HG02763 (cell line): ENCODE data around the gene ARHGAP26.
"Not testable (repeated sequence)": the region's sequence is repeated elsewhere in the genome, so short reads cannot be mapped to it uniquely, and the experiment has no call there.

Source experiments
- ATAC-seq: cut with Tn5 transposase; IDR thresholded peaks from one replicate; pipeline ENCODE4 v1.9.1; 2021; ENCODE audit warnings: mild to moderate bottlenecking, moderate library complexity; ENCODE audit not compliant: unreplicated experiment

The ARHGAP26 gene

DNA sequence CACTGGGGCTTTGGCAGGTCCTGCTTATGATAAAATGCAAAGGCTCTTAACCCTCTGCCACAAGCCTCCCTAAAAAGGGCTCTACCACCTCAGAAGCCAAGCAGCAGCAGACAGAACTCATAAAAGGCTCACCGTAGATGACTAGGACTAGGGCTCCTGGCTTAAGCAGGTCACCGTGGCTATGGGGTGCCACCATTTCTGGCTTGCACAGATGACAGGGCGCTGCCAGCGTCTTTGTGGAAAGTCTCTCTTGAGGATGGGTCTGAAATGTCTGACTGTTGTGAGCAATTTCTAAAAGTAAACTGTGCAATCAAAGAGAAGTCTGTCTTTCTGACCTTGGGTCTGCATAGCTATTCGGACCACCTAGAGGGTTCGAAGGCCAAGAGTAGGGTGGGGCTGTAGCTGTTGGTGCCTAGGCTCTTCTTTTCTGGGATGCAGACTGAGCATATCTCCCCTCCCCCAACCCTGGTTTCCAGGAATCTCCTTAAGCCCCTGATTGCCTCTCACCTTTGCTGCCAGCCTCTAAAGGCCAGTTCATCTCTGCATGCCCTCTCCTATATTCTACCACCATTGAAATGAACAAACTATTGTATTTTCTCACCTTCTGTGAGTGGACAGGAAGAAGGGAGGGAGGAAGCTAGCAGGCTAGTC is 307.4 kb downstream of the ARHGAP26 start:
- ATAC-seq = no peak

DNA sequence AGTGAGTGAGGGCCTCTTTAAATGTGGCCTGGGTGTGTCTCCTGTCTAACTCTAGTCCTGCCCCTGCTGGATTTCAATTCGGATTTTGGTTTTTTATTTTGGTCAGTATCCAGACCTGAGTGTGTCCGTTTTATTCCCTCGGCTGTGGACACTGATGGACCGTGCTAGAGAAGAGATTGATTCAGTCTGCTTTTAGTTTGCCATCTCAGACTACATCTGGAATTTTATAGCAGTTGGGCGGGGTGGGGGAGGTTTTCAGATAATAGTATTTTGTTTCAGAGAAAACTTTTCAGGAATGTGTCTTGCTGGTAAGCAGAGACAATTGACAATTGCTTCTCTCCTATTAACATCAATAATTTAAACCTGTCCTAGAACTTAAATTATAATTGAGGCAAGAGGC is 308.1 kb downstream of the ARHGAP26 start:
- ATAC-seq = no peak

DNA sequence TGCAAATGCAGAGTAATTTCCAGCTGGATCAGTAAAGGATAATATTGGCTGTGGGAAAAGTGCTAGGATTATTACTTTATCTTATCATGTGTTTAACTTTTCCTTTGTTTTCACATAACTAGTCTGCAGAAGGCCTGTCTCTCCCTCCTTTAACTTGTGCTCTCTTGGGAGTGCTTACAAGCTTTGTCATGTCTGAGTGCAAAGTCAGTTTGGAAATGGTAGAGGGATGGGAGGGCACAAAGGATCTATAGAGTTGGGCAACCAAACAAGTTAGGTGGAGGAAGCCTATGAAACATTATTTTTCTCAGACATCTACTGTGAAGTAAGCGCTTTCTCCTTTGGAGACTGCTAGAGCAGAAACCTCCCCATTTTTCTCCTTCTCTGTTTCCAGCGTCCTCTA is 308.8 kb downstream of the ARHGAP26 start:
- ATAC-seq = no peak

DNA sequence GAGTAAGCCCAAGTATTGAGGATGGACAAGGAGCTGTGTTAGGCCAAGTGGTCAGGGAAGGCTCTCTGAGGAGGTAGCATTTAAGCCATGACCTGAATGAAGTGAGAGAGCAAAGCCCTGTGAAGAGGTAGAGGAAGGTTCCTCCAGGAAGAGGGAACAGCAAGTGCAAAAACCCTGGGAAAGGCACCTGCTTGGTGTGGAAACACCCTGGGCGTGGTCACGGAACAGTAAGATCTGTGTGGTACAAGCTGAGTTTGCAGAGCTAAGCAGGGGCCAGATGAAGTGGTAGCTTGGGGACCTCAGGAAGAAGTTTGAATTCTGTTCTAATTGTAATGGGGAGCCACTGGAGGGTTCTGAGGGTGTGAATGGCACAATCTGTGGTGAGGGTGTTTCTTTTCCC is 310.2 kb downstream of the ARHGAP26 start:
- ATAC-seq = no peak

DNA sequence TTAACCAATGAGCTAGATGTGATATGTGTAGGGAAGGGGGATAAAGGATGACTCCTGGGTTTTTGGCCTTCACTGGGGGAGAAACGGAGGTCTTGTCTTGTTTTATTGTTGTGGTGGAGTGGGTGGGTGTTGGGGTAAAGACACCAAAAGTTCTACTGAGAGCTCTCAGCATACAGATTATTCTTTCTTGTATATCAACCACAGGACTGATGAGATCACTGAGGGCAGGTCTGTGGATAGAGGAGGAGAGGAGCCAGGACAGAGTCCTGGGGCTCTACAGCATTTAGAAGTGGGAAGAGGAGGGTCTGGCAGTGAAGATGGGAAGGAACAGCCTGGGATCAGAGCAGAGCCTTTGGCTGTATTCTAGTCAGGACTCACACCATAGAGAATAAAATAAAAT is 310.8 kb downstream of the ARHGAP26 start:
- ATAC-seq = no peak

DNA sequence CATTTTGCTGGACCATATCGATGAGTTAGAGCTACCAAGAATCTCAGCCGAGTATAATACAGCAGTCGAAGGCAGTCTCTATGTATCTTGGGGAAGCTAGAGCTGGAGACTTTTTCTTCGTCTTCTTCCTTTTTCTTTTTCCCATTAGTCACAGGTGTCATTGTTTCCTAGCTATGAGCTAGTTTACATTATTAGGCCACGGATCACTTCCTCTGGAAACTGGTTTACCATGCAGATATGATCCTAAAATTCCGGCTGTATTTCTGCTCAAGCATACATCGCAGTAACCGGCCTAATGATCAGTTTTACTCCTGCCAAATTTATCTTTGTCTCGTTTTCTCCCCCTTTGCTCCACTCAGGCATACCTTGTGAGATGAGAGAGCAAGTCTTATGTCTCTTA is 312.8 kb downstream of the ARHGAP26 start:
- ATAC-seq = no peak

DNA sequence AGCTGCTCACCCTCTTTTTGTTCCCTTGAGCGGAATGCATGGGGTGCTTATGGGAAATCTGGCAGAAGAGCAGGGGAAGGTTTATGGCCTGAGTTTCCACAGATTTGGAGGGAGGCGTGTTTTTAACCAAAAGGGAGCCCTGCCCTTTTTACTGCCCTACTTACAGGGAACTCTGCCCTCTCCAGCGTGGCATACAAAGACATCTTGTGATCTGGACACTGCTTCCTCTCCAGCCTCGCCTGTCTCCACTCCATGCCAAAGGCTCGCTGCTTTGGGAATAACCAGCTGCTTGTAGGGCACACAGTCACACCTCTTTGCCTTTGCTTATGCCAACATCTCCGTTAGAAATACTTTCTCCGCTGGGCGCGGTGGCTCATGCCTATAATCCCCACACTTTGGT is 314.2 kb downstream of the ARHGAP26 start:
- no peak for ATAC-seq

DNA sequence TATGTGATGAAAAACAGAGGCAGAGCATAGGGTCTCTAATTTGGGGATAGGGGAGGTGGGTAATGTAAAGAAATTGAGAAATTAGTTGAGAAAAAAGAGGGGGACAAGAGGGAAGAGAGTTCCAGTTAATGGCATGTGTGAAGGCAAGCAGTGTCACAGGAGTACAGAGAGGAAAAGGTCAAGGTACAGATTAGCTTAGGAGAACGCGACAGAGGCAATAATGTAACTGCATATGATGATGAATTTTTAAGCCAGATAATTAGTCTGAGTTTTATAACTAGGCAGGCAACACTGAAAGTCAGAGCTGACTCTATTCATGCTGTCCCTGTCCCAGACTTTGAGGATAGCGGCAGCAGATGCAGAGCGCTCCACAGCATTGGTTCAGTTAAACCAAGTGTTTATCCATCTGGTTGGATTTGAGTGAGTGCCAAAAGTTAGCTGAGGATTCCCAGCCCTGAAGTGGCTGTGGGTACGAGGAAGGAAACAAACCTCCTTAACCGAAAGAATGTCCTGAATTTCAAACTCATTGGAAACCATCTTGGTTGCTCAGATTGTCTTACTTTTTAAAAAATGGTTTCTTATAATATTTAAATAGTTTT is 315.2 kb downstream of the ARHGAP26 start:
- no peak for ATAC-seq

DNA sequence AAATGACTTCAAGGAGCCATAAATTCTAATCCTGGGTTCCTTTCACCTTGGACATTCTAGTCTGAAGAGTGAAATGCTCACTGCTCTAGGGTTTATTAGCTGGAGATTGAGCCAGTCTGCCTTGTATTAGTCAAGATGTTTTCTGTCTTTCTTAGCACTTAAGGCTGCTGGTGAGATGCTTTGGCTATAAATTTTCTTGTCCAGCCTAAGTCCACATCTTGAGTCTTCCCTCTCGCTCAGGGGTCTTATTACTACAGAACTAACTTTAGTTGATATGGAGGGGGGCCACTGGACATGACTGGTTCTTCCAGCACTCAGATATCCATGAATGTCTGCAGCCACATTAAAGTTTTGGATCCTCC is 316.4 kb downstream of the ARHGAP26 start:
- no peak for ATAC-seq

DNA sequence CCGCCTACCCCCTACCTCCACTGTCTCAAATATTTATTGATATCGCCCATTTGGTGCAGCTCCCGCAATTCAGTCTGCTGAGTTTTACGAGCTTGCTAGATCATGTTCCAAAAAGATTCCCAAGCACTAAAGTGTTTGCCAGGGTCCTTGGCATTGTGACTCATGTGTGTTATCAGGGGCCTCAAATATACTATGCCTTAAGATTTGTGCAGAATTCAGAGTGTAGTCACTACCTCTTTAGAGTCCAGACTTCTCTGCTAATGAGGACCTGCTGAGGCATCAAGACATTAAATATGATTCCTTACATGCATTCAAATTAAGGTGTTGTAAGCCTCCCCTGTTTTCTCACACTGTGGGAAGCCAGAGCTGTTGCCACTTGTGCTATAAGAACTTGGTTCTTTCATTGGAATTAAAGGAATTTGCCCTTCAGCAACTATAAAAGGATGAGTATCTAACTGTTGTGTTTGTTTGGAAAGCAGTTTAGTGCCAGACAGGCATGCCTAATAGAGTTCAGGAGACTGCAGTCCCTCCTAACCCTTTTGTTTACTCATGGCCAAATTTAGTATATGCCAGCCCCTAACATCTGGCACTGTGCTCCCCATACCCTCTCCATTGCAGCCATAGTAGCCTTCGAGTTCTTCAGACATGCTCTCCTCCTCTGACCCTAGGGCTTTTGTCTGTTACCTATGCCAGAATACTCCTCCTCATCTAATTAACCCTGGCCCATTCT is 316.9 kb downstream of the ARHGAP26 start:
- ATAC-seq = no peak

DNA sequence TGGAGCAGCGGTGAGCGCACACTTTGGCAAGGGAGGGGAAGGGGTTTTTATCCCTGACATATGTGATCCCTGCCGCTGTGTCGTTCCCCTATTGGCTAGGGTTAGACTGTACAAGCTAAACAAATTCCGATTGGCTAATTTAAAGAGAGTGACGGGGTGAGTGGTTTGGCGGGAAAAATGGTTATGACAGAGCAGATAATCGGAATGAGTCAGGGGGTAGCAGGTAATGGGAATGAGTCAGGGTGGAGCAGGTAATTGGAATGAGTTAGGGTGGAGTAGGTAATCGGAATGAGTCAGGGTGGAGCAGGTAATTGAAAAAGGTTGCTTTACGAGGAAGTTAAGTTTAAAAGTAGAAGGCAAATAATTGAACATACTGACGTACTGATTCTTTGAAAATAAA is 318.5 kb downstream of the ARHGAP26 start:
- not testable (repeated sequence) for ATAC-seq

DNA sequence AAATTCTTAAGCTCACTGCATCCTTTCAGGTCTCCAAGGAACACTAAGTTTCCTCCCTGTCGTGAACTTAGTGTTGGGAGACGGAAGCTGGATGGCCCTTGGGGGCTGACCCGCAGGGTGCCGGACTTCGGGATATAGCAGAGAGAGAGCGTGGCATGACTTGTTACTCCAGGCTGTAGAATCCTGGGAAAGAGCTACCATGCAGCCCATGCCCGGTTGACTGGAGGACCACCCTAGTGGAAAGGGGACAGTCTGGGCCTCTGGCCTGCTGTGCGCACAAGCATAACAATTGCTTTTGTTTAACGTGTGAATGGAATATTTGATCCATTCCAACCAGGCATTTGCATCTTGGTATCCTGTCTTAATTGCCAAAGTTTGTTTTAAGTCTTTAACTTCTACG is 319.9 kb downstream of the ARHGAP26 start:
- not testable (repeated sequence) for ATAC-seq

DNA sequence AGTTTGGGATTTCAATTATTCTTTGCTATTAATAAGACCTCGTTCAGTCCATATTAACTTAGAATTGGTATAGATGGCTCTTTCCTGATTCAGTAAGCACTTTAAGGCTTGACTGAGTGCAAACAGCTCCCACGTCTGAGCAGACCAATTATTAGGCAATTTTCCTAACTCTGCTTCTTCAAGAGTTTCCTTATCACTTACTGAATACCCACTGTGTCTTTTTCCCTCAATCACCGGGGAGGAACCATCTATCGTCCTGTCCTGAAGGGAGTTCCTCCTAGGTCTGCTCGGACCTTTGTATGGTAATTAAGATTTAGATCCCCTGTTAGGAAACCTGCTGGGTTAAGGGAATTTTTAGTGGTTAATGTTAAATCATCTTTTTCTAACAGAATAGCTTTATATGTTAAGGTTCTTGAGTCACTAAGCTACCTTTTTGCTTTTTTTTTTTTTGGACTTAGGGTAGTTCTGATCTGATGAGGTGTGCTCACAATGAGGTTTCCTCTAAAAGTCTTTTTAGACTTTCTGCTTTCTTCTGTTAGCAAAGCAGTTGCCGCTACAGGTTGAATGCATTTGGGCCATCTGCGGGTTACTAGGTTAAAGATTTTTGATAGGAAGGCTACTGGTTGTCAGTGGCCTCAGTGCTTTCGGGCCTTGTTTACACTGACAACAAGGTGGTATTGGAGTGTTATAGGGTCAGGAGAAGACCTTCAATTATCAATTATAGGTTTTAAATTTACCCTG is 322.7 kb downstream of the ARHGAP26 start:
- not testable (repeated sequence) for ATAC-seq

DNA sequence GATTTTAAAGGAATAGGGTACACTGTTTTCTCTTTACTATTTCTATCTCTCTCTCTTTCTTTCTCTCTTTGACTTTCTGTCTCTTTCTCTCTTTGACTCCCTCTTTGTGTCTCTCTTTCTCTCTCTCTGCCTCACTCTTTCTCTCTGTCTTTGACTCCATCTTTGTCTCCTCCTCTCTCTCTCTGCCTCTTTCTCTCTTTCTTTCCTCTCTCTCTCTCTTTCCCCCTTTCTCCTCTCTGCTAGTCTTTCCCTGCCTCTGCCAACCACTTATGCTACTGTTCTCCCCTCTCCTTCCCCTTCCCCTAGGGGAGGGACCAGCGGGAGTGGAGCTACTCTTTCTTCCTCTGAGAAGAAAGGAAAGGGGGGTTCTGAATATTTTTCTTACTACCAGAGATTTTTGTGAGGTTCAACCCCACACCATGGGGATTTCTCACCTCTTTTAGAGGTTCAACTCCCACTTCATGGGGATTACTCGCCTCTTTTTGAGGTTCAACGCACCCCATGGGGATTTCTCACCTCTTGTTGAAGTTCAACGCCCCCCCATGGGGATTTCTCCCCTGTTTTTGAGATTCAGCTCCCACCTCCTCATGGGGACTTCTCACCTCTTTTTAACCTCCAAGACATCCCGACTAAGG is 323.4 kb downstream of the ARHGAP26 start:
- no peak for ATAC-seq

DNA sequence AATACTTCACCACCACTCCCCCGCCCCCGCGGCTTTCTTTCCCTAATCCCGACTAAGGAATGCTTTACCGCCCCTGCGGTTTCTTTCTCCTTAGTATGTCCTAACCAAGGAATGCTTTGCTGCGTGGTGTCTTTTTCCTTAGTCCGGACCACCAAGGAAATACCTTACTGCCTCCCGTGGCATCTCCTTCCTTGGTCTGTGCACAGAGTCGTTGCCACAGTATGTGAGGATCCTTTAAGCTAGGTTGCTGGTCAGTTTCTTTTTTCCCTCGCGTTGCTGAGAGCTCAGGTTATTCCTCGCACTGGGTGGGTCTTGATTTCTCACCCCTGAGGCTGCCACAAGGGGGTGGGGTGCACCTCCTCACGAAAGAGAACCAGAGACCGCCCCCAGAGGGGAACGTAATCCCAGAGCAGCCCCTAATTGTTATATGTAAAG is 323.9 kb downstream of the ARHGAP26 start:
- ATAC-seq = no peak

DNA sequence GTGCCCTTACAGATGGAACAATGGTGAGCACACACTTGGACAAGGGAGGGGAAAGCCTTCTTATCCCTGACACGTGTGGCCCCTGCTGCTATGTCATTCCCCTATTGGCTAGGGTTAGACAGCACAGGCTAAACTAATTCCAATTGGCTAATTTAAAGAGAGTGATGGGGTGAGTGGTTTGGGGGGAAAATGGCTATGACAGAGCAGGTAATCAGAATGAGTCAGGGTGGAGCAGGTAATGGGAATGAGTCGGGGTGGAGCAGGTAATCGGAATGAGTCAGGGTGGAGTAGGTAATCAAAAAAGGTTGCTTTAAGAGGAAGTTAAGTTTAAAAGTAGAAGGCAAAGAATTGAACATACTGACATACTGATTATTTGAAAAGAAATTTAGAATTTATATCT is 324.4 kb downstream of the ARHGAP26 start:
- not testable (repeated sequence) for ATAC-seq

DNA sequence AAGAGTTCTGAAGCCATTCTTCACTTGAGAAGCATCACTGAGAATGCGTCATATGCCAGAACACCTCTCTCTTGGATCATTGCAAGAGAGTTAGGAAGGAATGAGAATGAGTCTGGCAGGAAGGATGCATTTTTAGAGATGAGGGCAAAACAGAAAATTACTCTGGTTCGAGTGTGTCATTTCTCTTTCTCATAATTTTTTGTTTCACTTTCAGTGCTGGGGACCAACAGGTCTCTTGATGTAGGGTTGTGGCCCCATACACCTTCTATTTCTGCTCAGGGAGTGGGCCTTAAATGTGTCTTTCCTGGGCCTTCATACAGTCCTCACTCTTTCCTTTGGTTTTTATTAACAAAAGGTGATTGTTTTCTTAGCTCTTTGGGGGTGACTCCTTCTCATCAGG is 330.9 kb downstream of the ARHGAP26 start:
- peak; percentile 60 for ATAC-seq

DNA sequence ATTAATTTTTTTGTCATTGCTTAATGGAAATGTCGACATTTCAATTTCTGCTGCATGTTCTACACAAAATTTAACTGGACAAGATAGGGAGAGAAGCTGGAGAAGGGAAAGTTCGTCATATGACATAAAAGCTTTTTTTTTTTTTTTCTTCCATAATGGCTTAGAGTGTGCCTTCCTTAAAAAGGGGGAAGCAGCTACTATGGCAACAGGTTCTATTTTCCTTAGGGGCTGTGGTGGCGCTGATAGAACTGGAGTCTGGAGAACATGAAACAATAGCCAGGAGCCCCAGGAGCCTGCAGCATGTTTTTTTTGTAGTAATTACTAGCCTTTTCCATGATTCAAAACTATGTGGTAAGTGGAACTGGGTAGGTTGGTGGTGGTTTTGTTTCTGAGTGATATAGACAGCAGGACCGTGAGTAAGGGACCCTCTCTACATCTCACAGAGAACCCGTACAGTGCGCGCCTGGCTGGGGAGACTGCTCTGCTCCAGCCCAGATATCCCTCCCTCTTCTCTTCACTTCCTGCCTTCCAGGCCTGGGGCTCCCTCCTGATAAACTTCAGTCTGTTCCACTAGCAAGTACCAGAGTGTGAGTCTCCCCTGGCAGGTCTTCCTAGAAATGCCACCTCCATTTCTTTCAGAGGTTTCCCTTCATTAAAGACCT is 331.7 kb downstream of the ARHGAP26 start:
- no peak for ATAC-seq

DNA sequence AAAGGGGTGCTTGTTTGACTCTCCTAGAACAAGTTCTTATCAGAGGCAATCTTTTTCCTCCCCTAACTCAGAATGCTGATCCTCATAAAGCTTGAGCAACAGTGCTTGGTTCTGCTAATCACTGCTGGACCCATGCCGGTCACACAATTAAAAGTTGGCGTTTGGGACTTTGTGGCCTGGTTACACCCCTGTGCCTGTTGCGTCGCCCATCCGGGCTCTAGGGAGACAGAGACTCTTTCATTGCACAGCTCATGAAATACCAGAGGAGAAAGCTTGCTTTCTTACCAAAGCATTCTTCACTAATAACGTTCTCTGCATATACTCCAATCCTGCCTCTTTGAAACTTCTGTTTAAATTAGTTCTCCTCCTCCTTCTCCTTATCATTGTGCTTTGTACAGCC is 332.2 kb downstream of the ARHGAP26 start:
- no peak for ATAC-seq

DNA sequence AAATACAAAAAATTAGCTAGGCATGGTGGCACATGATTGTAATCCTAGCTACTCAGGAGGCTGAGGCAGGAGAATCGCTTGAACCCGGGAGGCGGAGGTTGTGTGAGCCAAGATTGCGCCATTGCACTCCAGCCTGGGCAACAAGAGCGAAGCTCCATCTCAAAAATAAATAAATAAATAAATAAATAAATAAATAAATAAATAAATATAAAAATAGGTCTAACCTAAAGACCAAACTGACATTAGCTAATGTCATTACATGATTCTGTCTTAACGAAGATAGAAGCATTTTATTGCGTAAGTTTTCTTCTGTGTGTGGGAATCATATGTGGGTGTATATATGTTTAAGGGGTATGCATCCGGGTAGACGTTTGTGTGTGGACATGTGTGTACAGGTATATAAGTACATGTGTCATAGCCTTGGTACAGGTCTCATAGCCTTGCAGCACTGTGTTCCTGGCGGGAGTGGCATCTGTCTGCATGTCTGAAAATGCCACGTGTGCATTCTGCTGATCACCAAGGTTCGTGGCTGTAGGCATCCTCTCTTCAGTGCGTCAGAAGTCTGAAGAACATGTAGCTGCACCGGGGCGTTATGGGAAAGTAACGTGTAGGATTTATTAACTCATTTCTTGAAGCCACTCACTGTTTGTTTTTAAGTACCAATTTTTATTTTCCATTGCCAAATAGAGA is 335.2 kb downstream of the ARHGAP26 start:
- no peak for ATAC-seq
